Activated naive CD4-positive, alpha-beta T cell treated with anti-CD3 and anti-CD28 coated beads for 36 hours (primary cell): Measurements from ENCODE around the gene KIT. TPM values are rescaled to one million over a fixed set of nuclear protein-coding genes. Genes with fewer than 3 reads are reported as not detected.

ENCODE experiments used
- CTCF ChIA-PET: fragments of 350-600 bp; sonication (Branson Sonifier 250); formaldehyde crosslinking; loops from one replicate; lab custom pipeline; 2021; ENCODE audit warnings: antibody characterized with exemption; lab: Charles Lee
- DNase-seq: peaks from one replicate; pipeline ENCODE4 v3.0.0-alpha.2; 2020
- H3K27ac Mint-ChIP-seq: one replicate; pipeline ENCODE4 v1.8.0; 2021; ENCODE audit warnings: mild to moderate bottlenecking, mixed read lengths
- H3K27me3 Mint-ChIP-seq: one replicate; pipeline ENCODE4 v1.8.0; 2021; ENCODE audit warnings: low read depth, mixed read lengths
- H3K36me3 Mint-ChIP-seq: one replicate; pipeline ENCODE4 v1.8.0; 2021; ENCODE audit warnings: low read depth, mixed read lengths
- H3K4me1 Mint-ChIP-seq: one replicate; pipeline ENCODE4 v1.8.0; 2021; ENCODE audit warnings: low read depth, mixed read lengths
- H3K4me3 Mint-ChIP-seq: one replicate; pipeline ENCODE4 v1.8.0; 2021; ENCODE audit warnings: mild to moderate bottlenecking, moderate library complexity, mixed read lengths
- H3K9me3 Mint-ChIP-seq: one replicate; pipeline ENCODE4 v1.8.0; 2021; ENCODE audit warnings: mixed read lengths
- intact Hi-C: fragments of 100-400 bp; cut with micrococcal nuclease; formaldehyde crosslinking; loops from one replicate; pipeline ENCODE4 v1.15.1; 2023
- total RNA-seq, 2 experiments: library from RNA; stranded (reverse); gene quantifications; one replicate each; pipeline ENCODE4 v1.2.3, GENCODE V29; 2021

Gene KIT
- total RNA-seq, 2 experiments from 2014 or later: not detected

DNA sequence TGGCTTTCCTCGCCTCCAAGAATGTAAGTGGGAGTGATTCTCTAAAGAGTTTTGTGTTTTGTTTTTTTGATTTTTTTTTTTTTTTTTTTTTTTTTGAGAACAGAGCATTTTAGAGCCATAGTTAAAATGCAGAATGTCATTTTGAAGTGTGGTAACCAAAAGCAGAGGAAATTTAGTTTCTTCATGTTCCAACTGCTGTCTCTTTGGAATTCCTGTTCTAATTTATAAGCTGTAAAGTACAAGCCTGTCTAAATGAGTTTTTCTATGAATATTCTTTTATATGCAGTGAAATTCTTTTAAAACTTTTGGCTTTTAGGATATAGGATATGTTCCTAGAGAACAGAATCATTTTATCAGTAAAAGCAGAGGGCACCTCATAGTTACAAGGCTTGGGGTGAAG lies 74.2 kb downstream of the KIT start:
- H3K4me1 Mint-ChIP-seq: no peaks in the 10 kb centered on the region
- CTCF ChIA-PET: no interaction called here
- no peak overlapping the region for H3K27ac Mint-ChIP-seq
- intact Hi-C loops: no loop called here
- H3K36me3 Mint-ChIP-seq: no peaks in the 10 kb centered on the region
- DNase-seq: no peak
- no peaks in the 10 kb centered on the region for H3K27me3 Mint-ChIP-seq
- H3K4me3 Mint-ChIP-seq: no peak overlapping the region
- H3K9me3 Mint-ChIP-seq: no peaks in the 10 kb centered on the region

DNA sequence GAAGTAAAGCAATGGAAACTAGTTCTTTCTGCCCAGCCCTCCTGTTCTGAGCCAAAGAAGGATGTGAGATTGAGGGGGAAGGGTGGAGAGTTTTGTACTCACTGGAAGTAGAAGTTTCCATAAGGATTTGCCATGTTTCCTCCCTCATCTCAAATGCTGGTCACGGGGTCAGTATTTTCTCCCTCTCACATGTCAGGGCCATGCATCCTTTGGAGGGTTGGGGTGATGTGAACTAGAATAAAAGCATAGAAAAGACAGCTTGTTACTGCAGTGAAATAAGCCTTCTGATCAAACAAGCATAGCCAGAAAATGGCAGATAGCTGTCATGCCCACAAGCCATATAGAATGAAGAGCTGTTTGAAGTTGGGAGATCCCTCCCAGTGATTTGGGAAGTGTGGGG lies 79.7 kb downstream of the KIT start:
- H3K36me3 Mint-ChIP-seq: no peaks in the 10 kb centered on the region
- no peaks in the 10 kb centered on the region for H3K4me1 Mint-ChIP-seq
- intact Hi-C loops: no loop called here
- no peaks in the 10 kb centered on the region for H3K27me3 Mint-ChIP-seq
- no peaks in the 10 kb centered on the region for H3K9me3 Mint-ChIP-seq
- DNase-seq: no peak
- no peak overlapping the region for H3K27ac Mint-ChIP-seq
- no peak overlapping the region for H3K4me3 Mint-ChIP-seq
- CTCF ChIA-PET: no interaction called here

DNA sequence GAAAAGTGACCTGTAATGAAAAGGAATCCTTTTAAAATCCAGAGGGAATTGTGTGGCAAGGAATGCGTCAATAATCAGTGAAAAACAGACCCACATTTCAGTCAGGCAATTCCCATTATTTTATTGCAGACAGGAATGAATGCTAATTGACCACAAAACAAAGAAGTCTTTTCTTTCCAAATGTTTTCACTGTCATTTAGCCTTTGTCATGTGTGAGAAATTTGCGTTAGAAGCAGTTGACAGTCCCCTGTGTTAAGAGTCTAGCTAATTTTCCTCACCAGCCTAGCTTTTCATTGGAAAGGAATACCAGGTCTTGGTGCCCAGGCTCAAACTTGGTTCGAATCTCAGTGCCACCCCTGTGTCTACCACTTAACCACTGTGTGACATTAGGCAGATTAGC lies 83.4 kb downstream of the KIT start:
- no peaks in the 10 kb centered on the region for H3K27me3 Mint-ChIP-seq
- CTCF ChIA-PET: no interaction called here
- DNase-seq: no peak
- no peaks in the 10 kb centered on the region for H3K4me1 Mint-ChIP-seq
- H3K9me3 Mint-ChIP-seq: peaks cover 9% of the 10 kb centered on the region
- H3K4me3 Mint-ChIP-seq: no peak overlapping the region
- intact Hi-C loops: no loop called here
- H3K36me3 Mint-ChIP-seq: no peaks in the 10 kb centered on the region
- H3K27ac Mint-ChIP-seq: no peak overlapping the region

DNA sequence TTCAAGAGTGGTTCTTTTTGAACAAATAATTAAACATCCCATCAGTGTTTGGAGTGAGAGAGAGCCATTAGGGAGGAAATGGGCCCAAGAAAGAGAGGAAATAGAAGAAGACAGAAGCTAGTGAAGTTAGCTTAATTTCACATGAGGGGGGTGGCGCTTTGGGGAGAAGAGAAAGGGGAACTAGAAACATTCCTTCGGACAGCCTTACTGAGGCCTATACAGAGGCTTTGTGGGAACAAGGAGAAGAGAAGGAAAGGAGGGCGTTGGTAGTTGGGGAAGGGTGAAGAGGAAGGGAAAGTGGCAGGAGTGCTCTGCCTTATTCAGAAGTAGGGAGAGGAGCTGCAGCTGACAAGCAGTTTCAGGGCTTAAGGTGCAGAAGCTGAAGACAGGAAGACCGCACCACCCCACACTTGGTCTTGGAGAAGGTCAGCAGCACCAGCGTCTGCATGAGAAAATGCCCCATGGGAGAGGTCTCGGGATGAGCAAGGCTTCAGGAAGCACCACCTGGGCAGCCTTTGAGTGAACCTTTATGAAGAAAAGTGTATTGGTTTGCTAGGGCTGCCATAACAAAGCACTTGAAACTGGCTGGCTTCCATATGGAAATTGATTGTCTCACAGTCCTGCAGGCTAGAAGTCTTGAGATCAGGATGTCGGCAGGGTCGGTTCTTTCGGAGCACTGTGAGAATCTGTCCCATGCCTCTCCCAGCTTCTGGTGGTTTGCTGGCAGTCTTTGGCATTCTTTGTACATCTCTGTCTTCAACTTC lies 85.1 kb downstream of the KIT start:
- peaks cover 9% of the 10 kb centered on the region for H3K9me3 Mint-ChIP-seq
- CTCF ChIA-PET: interaction anchor here (1.1 kb wide), 1 partner anchor 1015 kb away, joined by 3 read pairs; no protein-coding TSS in a partner anchor
- no peaks in the 10 kb centered on the region for H3K27me3 Mint-ChIP-seq
- no peak overlapping the region for H3K4me3 Mint-ChIP-seq
- intact Hi-C loops: no loop called here
- H3K36me3 Mint-ChIP-seq: no peaks in the 10 kb centered on the region
- no peaks in the 10 kb centered on the region for H3K4me1 Mint-ChIP-seq
- no peak overlapping the region for H3K27ac Mint-ChIP-seq
- DNase-seq: no peak

DNA sequence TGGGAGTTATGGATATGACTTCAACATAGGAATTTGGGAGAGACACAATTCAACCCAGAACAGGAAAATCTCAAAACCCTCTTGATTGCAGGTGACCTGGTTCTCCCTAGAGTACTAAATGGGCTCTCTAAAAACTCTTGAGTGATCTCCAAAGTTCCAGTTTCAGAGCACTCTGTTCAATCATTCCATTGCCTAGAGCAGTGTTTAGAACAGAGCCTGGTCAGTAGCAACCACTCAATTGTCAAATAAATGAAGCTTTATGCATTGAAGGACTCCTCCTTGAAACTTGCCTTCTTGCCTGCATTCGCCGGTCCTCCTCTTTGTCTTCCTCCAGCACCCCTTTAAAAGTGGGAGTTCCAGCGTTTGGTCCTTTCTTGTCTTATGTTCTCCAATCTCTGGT lies 85.8 kb downstream of the KIT start:
- no peaks in the 10 kb centered on the region for H3K4me1 Mint-ChIP-seq
- no peak overlapping the region for H3K4me3 Mint-ChIP-seq

DNA sequence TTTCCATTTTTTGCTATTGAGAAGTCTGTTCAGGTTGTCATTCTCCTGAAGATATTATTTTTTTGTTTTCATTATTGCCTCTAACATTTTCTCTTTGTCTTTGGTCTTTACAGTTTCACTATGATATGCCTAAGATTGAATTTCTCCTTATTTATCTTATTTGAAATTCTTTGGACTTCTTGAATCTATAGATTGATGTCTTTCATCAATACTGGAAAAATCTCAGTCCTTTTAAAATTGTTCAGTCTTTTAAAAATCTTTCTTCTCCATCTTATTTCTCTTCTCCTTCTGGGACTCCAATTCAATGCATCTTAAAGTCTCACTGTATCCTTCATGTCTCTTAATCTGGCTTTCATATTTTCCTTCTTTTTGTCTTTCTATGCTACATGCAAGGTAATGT lies 86.7 kb downstream of the KIT start:
- H3K9me3 Mint-ChIP-seq: peaks cover 9% of the 10 kb centered on the region
- H3K27ac Mint-ChIP-seq: no peak overlapping the region
- intact Hi-C loops: no loop called here
- H3K4me1 Mint-ChIP-seq: no peaks in the 10 kb centered on the region
- no peaks in the 10 kb centered on the region for H3K36me3 Mint-ChIP-seq
- CTCF ChIA-PET: no interaction called here
- no peak overlapping the region for H3K4me3 Mint-ChIP-seq
- DNase-seq: no peak
- H3K27me3 Mint-ChIP-seq: no peaks in the 10 kb centered on the region

More for the DNA sequence above, 85.8 kb downstream of the KIT start:
- intact Hi-C loops: no loop called here
- Mint-ChIP-seq H3K36me3 (no peaks in the 10 kb centered on the region), H3K27me3 (no peaks in the 10 kb centered on the region), H3K27ac (no peak overlapping the region), H3K9me3 (peaks cover 9% of the 10 kb centered on the region)
- CTCF ChIA-PET: no interaction called here
- no peak for DNase-seq

DNA sequence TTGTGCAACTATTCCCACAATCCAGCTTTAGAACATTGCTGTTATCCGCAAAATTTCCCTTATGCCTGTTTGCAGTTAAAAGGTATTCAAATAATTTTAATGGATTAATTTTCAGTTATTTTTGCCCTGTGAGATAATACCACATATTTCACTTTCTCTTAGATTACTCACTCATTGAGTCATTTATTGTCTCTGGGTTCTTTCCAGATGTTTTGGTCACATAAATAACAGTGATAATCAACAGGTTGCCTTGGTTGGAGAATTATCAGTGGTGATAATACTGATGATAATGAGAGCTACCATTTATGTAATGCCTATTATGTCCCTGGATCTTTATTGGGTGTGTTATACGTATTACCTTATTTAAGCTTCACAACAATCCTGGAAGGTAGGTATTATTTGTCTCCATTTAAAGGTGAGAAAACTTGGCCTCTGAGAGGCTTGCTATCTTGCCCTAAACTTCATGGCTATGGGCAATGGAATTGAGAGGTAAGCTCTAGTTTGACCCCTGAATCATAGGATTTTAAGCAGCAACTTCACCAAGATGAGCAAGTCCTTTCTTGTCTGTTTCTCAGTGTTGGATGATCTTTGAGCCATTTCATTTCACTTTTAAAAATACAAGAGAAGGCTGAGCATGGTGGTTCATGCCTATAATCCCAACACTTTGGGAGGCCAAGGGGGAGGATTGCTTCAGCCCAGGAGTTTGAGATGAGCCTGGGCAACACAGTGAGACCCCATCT lies 87.4 kb downstream of the KIT start:
- H3K4me3 Mint-ChIP-seq: no peak overlapping the region
- CTCF ChIA-PET: no interaction called here
- intact Hi-C loops: no loop called here

DNA sequence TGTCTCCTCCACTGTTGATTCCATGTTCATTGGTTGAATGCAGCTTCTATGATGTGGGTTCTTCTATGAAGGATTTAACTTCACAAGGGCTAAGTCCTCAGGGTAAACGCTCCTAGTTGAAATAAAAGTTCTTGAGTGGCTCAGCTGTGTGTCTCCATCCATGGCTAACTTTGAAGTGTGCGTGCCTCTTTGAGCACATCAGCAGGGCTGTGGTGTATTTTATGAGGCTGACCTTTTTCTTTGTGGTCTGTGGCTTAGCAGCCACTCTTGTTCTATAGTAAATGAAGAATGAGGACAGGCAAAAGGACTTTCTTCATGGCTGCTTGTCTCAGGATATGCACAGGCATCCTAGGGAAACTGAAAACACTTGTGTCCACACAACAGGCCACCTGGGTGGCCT lies 88.5 kb downstream of the KIT start:
- CTCF ChIA-PET: no interaction called here
- Mint-ChIP-seq H3K27ac (no peak overlapping the region), H3K36me3 (no peaks in the 10 kb centered on the region), H3K4me3 (no peak overlapping the region), H3K9me3 (peaks cover 9% of the 10 kb centered on the region), H3K4me1 (no peaks in the 10 kb centered on the region), H3K27me3 (no peaks in the 10 kb centered on the region)
- intact Hi-C loops: no loop called here
- DNase-seq: no peak

More for the DNA sequence above, 87.4 kb downstream of the KIT start:
- H3K9me3 Mint-ChIP-seq: peaks cover 9% of the 10 kb centered on the region
- H3K27me3 Mint-ChIP-seq: no peaks in the 10 kb centered on the region
- no peaks in the 10 kb centered on the region for H3K4me1 Mint-ChIP-seq
- DNase-seq: no peak
- H3K36me3 Mint-ChIP-seq: no peaks in the 10 kb centered on the region
- no peak overlapping the region for H3K27ac Mint-ChIP-seq

DNA sequence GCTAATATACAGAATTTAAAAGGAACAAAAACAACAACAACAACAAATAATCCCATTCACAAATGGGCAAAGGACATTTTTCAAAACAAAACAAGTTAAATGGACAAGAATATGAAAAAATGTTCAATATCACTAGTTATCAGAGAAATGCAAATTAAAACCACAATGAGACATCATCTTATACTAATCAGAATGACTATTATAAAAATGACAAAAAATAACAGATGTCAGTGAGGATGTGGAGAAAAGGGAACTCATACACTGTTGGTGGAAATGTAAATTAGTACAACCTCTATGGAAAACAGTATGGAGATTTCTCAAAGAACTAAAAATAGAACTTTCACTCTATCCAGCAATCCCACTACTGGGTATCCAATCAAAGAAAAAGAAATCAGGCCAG lies 92.6 kb downstream of the KIT start:
- DNase-seq: no peak
- Mint-ChIP-seq H3K4me1 (no peaks in the 10 kb centered on the region), H3K36me3 (no peaks in the 10 kb centered on the region), H3K27ac (no peak overlapping the region), H3K27me3 (no peaks in the 10 kb centered on the region), H3K4me3 (no peak overlapping the region), H3K9me3 (peaks cover under 1% of the 10 kb centered on the region)
- CTCF ChIA-PET: no interaction called here
- intact Hi-C loops: no loop called here

DNA sequence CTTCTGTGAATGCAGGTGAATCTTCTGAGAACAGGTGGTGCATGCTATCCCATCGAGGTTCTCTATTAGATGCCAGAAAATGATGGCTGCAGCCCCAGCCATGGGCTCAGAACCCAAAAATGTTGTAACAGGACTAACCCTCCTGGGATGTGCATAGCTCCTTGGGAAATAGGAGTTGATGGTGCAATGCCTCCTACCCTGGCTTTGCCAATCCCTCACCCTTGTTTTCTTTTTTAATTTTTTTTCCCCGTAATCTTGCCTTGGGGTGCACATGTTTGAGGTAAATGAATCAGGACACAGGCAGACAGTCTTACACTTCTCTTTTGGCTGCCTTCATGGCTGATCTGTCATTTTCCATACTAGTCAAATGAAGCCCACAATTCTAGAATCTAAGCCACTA lies 96.6 kb downstream of the KIT start:
- Mint-ChIP-seq H3K4me3 (no peak overlapping the region), H3K27me3 (no peaks in the 10 kb centered on the region), H3K9me3 (no peaks in the 10 kb centered on the region), H3K27ac (no peak overlapping the region), H3K36me3 (no peaks in the 10 kb centered on the region), H3K4me1 (no peaks in the 10 kb centered on the region)
- CTCF ChIA-PET: no interaction called here
- intact Hi-C loops: no loop called here
- DNase-seq: no peak

DNA sequence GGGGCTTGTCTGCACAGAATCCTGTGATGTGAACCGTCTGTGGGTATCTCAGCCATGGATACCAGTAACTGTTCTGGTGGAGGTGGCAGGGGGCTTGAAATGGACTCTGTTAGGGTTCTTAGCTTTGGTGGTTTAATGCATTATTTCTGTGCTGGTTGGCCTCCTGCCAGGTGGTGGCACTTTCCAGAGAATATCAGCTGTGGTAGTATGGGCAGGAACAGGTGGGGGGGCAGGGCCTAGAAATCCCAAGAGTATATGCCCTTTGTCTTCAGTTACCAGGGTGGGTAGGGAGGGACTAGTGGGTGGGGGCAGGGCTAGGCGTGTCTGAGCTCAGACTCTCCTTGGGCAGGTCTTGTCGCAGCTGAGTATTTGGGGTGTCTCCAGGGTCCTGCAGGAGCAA lies 106.7 kb downstream of the KIT start:
- Mint-ChIP-seq H3K4me1 (no peaks in the 10 kb centered on the region), H3K9me3 (peaks cover 29% of the 10 kb centered on the region), H3K36me3 (peaks cover 2% of the 10 kb centered on the region), H3K4me3 (no peak overlapping the region), H3K27me3 (no peaks in the 10 kb centered on the region), H3K27ac (no peak overlapping the region)
- CTCF ChIA-PET: no interaction called here
- DNase-seq: no peak
- intact Hi-C loops: no loop called here

DNA sequence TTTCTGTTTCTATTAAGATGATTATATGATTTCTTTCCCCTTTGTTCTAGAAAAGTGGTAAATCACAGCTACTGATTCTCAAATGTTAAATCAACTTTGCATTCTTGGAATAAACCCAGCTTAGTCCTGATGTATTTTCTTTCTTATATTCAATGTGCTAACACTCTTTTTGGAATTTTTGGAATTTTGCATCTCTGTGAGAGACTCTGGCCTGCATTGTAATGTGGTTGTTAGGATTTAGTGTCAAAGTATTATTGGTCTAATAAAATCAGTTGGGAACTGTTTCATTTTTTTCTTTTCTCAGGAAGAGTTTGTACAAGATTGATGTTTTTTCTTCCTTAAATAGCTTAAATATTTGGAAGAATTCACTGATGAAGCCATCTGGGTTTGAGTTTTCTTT lies 109.6 kb downstream of the KIT start:
- intact Hi-C loops: no loop called here
- DNase-seq: no peak
- Mint-ChIP-seq H3K4me3 (no peak overlapping the region), H3K27ac (no peak overlapping the region), H3K36me3 (no peaks in the 10 kb centered on the region), H3K27me3 (no peaks in the 10 kb centered on the region), H3K9me3 (peaks cover 11% of the 10 kb centered on the region), H3K4me1 (no peaks in the 10 kb centered on the region)
- CTCF ChIA-PET: interaction anchor here (0.6 to 0.9 kb wide), 2 partner anchors 85 to 1558 kb away, joined by 3 read pairs; no protein-coding TSS in a partner anchor

DNA sequence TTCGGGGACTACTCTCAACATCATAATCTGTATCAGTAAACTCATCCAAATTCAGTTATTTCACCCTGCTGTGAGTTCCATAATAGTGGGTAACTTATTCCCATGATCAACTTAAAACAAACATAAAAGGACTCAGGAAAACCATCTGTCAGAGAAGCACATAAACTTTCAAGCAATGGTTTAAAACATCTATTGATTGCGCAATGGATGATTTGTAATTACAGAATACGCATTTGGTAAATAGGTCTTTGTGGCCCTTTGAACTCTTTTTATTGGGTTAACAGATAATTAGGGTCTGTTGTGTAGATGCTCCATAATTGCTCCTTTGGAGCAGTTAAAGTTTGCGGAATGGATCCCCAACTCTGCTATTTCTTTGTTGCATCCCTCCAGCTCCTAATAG lies 115.3 kb downstream of the KIT start:
- intact Hi-C loops: no loop called here
- no peak overlapping the region for H3K27ac Mint-ChIP-seq
- no peaks in the 10 kb centered on the region for H3K9me3 Mint-ChIP-seq
- H3K4me3 Mint-ChIP-seq: no peak overlapping the region
- H3K4me1 Mint-ChIP-seq: no peaks in the 10 kb centered on the region
- H3K36me3 Mint-ChIP-seq: no peaks in the 10 kb centered on the region
- DNase-seq: no peak
- CTCF ChIA-PET: no interaction called here
- no peaks in the 10 kb centered on the region for H3K27me3 Mint-ChIP-seq
